Measurements from ENCODE around the gene ING3. TPM values are rescaled to one million over a fixed set of nuclear protein-coding genes. Genes with fewer than 3 reads are reported as not detected.

ING3 gene
- total and polyA plus RNA-seq, 9 of the 15 experiments (the other 6 are each of a cell fraction or from before 2014, with no cell fraction given), result 22.8 to 233 (median 50.4) TPM

DNA sequence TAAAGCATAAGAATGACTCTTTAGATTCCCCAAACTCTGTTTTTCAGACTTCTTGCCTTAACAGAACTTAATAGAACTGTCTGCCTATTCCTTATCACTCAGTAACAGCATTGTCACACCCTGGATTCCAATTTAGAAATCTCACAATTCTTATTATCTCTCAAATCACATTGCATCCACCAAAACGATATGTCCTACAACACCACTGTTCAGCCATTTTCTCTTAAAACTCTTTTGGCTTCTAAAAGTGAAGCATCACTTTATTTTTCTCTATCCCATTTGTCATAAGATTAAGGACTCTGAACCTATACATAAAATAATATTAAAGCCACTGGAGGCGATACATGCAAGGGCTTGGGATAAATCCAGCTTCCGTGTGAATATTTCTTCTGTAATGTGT is 36.7 kb downstream of the ING3 start (continued):
- TF ChIP-seq ESRRB (CRISPR knock-in tag; IDR thresholded peaks at IDR 0.05; ENCODE audit: borderline replicate concordance) (no peak), MTA1 (IDR thresholded peaks at IDR 0.05; ENCODE audit: borderline replicate concordance) (peak; percentile 58; the same call in 1 of the 2 replicates), ZNF217 (CRISPR knock-in tag; IDR thresholded peaks at IDR 0.05) (no peak), KDM1A (IDR thresholded peaks at IDR 0.05) (peak; percentile 83 to 85), HOXB6 (CRISPR knock-in tag; IDR thresholded peaks at IDR 0.05; ENCODE audit: borderline replicate concordance) (no peak), HDAC1 (IDR thresholded peaks at IDR 0.05) (peak in 1 of 2 experiments; percentile 51; a peak in 3 of 4 replicates), DMBX1 (CRISPR knock-in tag; IDR thresholded peaks at IDR 0.05; ENCODE audit: borderline replicate concordance) (0 out of 2 replicates have a peak, but pooled peaks have one; percentile 16), TAF1 (IDR thresholded peaks at IDR 0.05; ENCODE audit: control insufficient read depth, extremely low read depth, insufficient read depth, low read length, severe bottlenecking) (no peak), RBM25 (IDR thresholded peaks at IDR 0.05; ENCODE audit: low read depth, low read length, severe bottlenecking) (no peak), ZNF707 (CRISPR knock-in tag; conservative IDR thresholded peaks at IDR 0.05) (no peak), YY1 (IDR thresholded peaks at IDR 0.05; ENCODE audit: borderline replicate concordance in 1 of 3, control insufficient read depth in 1 of 3, extremely low read depth in 1 of 3, insufficient read depth in 3 of 3, insufficient read length in 1 of 3, insufficient replicate concordance in 2 of 3, low read depth in 1 of 3, low read length in 2 of 3) (no peak), ZNF384 (IDR thresholded peaks at IDR 0.05; ENCODE audit: low read depth, low read length) (no peak), ZEB2 (IDR thresholded peaks at IDR 0.05) (peak; percentile 34; the same call in 1 of the 2 replicates), NUFIP1 (IDR thresholded peaks at IDR 0.05; ENCODE audit: partially characterized antibody) (no peak), MIER1 (IDR thresholded peaks at IDR 0.05; ENCODE audit: low read depth) (0 out of 2 replicates have a peak, but pooled peaks have one; percentile 33), SMARCC2 (IDR thresholded peaks at IDR 0.05; ENCODE audit: low read depth) (peak; percentile 63; the same call in 1 of the 2 replicates), TBL1XR1 (IDR thresholded peaks at IDR 0.05; ENCODE audit: low read length in 2 of 2) (peak in 1 of 2 experiments; percentile 66; a peak in 1 of 4 replicates), ESRRA (IDR thresholded peaks at IDR 0.05; ENCODE audit: borderline replicate concordance, low read depth) (no peak), PHB2 (IDR thresholded peaks at IDR 0.05; ENCODE audit: low read depth) (0 out of 2 replicates have a peak, but pooled peaks have one; percentile 31), ZNF717 (CRISPR knock-in tag; IDR thresholded peaks at IDR 0.05) (0 out of 2 replicates have a peak, but pooled peaks have one; percentile 55), SAFB (IDR thresholded peaks at IDR 0.05; ENCODE audit: borderline replicate concordance, low read depth, low read length) (no peak), FOXK2 (conservative IDR thresholded peaks at IDR 0.05 in 1 of 2, IDR thresholded peaks at IDR 0.05 in 1 of 2; ENCODE audit: low read depth in 2 of 2) (no peak)
- TF ChIP-seq, protein P1, sequence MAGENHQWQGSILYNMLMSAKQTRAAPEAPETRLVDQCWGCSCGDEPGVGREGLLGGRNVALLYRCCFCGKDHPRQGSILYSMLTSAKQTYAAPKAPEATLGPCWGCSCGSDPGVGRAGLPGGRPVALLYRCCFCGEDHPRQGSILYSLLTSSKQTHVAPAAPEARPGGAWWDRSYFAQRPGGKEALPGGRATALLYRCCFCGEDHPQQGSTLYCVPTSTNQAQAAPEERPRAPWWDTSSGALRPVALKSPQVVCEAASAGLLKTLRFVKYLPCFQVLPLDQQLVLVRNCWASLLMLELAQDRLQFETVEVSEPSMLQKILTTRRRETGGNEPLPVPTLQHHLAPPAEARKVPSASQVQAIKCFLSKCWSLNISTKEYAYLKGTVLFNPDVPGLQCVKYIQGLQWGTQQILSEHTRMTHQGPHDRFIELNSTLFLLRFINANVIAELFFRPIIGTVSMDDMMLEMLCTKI (IDR thresholded peaks at IDR 0.05; ENCODE audit: partially characterized antibody), result no peak
- TF ChIP-seq, protein P2, sequence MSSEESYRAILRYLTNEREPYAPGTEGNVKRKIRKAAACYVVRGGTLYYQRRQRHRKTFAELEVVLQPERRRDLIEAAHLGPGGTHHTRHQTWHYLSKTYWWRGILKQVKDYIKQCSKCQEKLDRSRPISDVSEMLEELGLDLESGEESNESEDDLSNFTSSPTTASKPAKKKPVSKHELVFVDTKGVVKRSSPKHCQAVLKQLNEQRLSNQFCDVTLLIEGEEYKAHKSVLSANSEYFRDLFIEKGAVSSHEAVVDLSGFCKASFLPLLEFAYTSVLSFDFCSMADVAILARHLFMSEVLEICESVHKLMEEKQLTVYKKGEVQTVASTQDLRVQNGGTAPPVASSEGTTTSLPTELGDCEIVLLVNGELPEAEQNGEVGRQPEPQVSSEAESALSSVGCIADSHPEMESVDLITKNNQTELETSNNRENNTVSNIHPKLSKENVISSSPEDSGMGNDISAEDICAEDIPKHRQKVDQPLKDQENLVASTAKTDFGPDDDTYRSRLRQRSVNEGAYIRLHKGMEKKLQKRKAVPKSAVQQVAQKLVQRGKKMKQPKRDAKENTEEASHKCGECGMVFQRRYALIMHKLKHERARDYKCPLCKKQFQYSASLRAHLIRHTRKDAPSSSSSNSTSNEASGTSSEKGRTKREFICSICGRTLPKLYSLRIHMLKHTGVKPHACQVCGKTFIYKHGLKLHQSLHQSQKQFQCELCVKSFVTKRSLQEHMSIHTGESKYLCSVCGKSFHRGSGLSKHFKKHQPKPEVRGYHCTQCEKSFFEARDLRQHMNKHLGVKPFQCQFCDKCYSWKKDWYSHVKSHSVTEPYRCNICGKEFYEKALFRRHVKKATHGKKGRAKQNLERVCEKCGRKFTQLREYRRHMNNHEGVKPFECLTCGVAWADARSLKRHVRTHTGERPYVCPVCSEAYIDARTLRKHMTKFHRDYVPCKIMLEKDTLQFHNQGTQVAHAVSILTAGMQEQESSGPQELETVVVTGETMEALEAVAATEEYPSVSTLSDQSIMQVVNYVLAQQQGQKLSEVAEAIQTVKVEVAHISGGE (CRISPR knock-in tag; IDR thresholded peaks at IDR 0.05), result no peak
